ENCODE measurements around the gene ELP6. TPM values are rescaled to one million over a fixed set of nuclear protein-coding genes. Genes with fewer than 3 reads are reported as not detected.

The ELP6 gene
- polyA plus RNA-seq, 1 of the 3 experiments (the other 2 are of a cell fraction) = 79.8 TPM

DNA sequence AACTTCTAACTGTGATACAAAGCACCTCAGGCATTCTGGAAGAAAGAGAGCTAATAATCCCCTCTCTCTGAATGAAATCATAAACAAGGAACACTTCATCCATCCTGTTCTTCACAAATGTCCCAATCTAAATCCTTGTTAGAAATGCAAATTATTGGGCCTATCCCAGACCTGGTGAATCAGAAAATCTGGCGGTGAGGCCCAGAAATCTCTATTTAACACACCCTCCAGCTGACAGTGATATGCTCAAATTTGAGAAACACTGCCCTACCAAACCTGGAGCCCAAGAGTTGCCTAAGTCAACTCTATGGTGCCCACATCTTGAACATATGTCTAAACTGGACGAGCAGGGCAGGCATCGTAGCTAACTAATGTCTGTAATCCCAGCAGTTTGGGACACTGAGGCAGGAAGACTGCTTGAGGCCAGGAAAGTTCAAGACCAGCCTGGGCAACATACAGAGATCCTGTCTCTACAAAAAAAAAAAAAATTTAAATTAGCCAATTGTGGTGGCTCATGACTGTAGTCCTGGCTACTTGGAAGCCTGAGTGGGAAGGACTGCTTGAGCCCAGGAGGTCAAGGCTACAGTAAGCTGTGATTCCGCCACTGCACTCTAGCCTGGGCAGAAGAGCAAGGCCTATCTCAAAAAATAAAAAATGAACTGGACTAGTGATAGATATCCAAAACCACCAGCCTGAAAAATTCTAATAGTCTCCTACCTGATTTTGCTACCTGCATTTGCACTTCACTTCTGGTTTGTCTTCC lies 60.9 kb downstream of the ELP6 start:
- H3K9ac ChIP-seq = no peak overlapping the region
- no peaks in the 10 kb centered on the region for H3K9me2 ChIP-seq
- H3K4me1 ChIP-seq (ENCODE audit: control insufficient read depth in 1 of 2, insufficient read depth in 2 of 2, low read depth in 1 of 2, low read length in 1 of 2) = no peaks in the 10 kb centered on the region
- POLR2A ChIA-PET = no interaction called here
- peaks cover 87% of the 10 kb centered on the region for H3K79me2 ChIP-seq (ENCODE audit: insufficient read depth)
- H3K27ac ChIP-seq (ENCODE audit: low read depth in 2 of 2, low read length in 1 of 2) = no peak overlapping the region
- CTCF ChIA-PET = interaction anchor here (1.2 to 1.6 kb wide), 3 partner anchors 22 to 59 kb away, joined by 3 to 4 read pairs (median 3); no protein-coding TSS in a partner anchor
- DNase-seq = no peak
- WGBS (ENCODE audit: low lambda C conversion rate) = 98% methylated on average over 3 of the region's 4 CpGs
- no peaks in the 10 kb centered on the region for H3K9me3 ChIP-seq
- H2AFZ ChIP-seq (ENCODE audit: low read depth) = no peak overlapping the region
- H3K27me3 ChIP-seq (ENCODE audit: insufficient read depth) = no peaks in the 10 kb centered on the region
- TF ChIP-seq, protein P1, sequence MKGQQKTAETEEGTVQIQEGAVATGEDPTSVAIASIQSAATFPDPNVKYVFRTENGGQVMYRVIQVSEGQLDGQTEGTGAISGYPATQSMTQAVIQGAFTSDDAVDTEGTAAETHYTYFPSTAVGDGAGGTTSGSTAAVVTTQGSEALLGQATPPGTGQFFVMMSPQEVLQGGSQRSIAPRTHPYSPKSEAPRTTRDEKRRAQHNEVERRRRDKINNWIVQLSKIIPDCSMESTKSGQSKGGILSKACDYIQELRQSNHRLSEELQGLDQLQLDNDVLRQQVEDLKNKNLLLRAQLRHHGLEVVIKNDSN (IDR thresholded peaks at IDR 0.05; ENCODE audit: borderline replicate concordance, low read depth) = no peak
- TF ChIP-seq, protein P2, sequence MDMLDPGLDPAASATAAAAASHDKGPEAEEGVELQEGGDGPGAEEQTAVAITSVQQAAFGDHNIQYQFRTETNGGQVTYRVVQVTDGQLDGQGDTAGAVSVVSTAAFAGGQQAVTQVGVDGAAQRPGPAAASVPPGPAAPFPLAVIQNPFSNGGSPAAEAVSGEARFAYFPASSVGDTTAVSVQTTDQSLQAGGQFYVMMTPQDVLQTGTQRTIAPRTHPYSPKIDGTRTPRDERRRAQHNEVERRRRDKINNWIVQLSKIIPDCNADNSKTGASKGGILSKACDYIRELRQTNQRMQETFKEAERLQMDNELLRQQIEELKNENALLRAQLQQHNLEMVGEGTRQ (IDR thresholded peaks at IDR 0.05; ENCODE audit: borderline replicate concordance, low read depth, low read length) = no peak
- TF ChIP-seq SIN3A (IDR thresholded peaks at IDR 0.05; ENCODE audit: borderline replicate concordance, low read depth, low read length) = no peak
- no peak for TF ChIP-seq MXI1 (IDR thresholded peaks at IDR 0.05; ENCODE audit: low read depth, low read length)
- TF ChIP-seq FOXJ3 (CRISPR knock-in tag; IDR thresholded peaks at IDR 0.05) = no peak
- TF ChIP-seq FOXM1 (IDR thresholded peaks at IDR 0.05; ENCODE audit: low read depth) = no peak
- no peak overlapping the region for H3K4me2 ChIP-seq
- H4K20me1 ChIP-seq (ENCODE audit: insufficient read depth) = peaks cover 18% of the 10 kb centered on the region; the same call in 1 of the 2 replicates
- peaks cover 0 to 4% of the 10 kb centered on the region in 2 experiments for H3K36me3 ChIP-seq (replicated peaks in 1 of 2; ENCODE audit: control insufficient read depth in 1 of 2, insufficient read depth in 2 of 2, low read length in 1 of 2)
- no peak overlapping the region for H3K4me3 ChIP-seq (ENCODE audit: low read depth in 2 of 2, low read length in 1 of 2)
- H3F3A ChIP-seq (replicated peaks; ENCODE audit: insufficient read depth) = no peaks in the 10 kb centered on the region

Small RNA genes within 50 kb of the gene (small RNA-seq; reads per million reads assigned to genes)
- gene AC099778.2 = 0 reads per million in 7 experiments
- gene RN7SL870P = 0 reads per million in 7 experiments

Other genes starting within 250 kb of the ELP6 start
- 23.9 and 31.8 TPM in 2 replicates for gene KIF9, start 230.9 kb downstream of the ELP6 start, polyA plus RNA-seq (2012; rRNA removed)
- 47.0 and 55.2 TPM in 2 replicates for gene KLHL18, start 230.8 kb downstream of the ELP6 start, polyA plus RNA-seq (2012; rRNA removed)
- gene PTPN23, start 132.7 kb downstream of the ELP6 start, polyA plus RNA-seq (2012; rRNA removed) = 4.4 and 10.9 TPM in 2 replicates
- gene SCAP, start 37.8 kb downstream of the ELP6 start, polyA plus RNA-seq (2012; rRNA removed) = 22.2 and 28.0 TPM in 2 replicates
- 0.36 and 0.58 TPM in 2 replicates for gene CSPG5, start 65.2 kb upstream of the ELP6 start, polyA plus RNA-seq (2012; rRNA removed)